ENCODE measurements around the gene CCNL2.
"Not testable (repeated sequence)": the region's sequence is repeated elsewhere in the genome, so short reads cannot be mapped to it uniquely, and the experiment has no call there.

Gene CCNL2

DNA sequence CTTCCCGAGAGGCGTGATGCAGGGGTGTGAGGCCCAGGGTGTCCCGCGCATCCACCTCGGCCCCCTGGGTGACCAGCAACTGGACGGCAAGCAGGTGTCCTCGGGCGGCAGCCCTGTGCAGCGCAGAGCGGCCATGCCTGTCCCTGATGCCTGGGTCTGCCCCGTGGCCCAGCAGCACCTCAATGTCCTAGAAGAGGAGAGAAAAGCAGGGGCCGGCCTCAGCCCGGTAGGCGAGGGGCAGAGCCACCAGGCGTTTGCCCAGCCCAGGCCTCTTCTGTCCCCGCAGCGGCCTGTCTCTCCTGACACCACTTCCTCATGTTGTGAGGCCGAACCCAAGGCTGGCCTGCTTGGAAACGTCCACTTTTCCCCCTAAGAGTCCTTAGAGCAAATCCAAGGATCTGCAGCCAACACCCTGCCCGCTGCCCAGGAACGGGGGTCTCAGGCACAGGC, 20.3 kb upstream of the CCNL2 start:
- DNase-seq = no peak

- DNase-seq = peak; percentile 29
Observed at GRCh38 chr1:1418464-1419362, 19.6 kb upstream of the CCNL2 start.

GRCh38 chr1:1417825-1418463, 18.8 kb upstream of the CCNL2 start:
- not testable (repeated sequence) for DNase-seq

DNA sequence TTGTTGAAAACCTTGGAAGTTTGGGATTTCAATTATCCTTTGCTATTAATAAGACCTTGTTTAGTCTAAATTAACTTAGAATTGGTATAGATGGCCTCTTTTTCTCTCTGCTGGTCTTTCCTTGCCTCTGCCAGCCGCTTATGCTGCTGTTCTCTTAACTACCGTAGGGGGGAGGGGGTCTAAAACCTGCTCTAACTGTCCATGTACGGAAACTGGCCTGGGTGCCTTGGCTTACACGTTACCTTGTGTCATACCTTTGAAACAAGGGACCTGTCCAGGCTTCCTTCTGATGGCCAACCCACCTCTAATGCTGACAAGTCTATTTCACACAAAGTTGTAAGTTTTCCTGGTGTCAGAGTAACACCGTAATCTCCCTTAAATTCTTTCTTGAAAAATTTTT, 18.3 kb upstream of the CCNL2 start:
- not testable (repeated sequence) for DNase-seq

DNA sequence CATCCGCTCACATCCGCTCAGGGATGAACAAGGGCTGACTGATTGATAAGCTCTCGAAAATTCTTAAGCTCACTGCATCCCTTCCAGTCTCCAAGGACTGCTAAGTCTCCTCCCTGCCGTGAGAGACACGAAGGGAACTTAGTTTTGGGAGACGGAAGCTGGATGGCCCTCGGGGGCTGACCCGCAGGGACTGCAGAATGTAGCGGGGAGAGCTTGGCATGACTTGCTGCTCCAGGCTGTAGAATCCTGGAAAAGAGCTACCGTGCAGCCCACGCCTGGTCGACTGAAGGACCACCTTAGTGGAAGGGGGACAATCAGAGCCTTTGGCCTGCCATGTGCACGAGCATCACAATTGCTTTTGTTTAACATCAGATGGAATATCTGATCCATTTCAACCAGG, 16.6 kb upstream of the CCNL2 start:
- DNase-seq = no peak

- not testable (repeated sequence) for DNase-seq
Observed at GRCh38 chr1:1412311-1412902, 13.3 kb upstream of the CCNL2 start.

GRCh38 chr1:1411626-1412025, 12.5 kb upstream of the CCNL2 start:
- no peak for DNase-seq

DNA sequence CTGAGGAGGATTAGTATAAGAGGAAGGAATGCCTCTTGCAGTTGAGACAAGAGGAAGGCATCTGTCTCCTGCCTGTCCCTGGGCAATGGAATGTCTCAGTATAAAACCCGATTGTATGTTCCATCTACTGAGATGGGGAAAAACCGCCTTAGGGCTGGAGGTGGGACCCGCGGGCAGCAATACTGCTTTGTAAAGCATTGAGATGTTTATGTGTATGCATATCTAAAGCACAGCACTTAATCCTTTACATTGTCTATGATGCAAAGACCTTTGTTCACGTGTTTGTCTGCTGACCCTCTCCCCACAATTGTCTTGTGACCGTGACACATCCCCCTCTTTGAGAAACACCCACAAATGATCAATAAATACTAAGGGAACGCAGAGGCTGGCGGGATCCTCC, 11.1 kb upstream of the CCNL2 start:
- DNase-seq = not testable (repeated sequence)

- peak; percentile 51 for DNase-seq
Observed at GRCh38 chr1:1407636-1408318, 8.6 kb upstream of the CCNL2 start.

- peak; percentile 98 for DNase-seq
Observed at GRCh38 chr1:1406821-1407635, 7.9 kb upstream of the CCNL2 start, which contains the start of gene MRPL20. TSS of gene MRPL20 (minus strand) at chr1:1407293. CDS start at chr1:1407217, 76 bp downstream.

GRCh38 chr1:1406101-1406820, 7.1 kb upstream of the CCNL2 start:
- no peak for DNase-seq

GRCh38 chr1:1403653-1404052, 4.5 kb upstream of the CCNL2 start:
- no peak for DNase-seq

DNA sequence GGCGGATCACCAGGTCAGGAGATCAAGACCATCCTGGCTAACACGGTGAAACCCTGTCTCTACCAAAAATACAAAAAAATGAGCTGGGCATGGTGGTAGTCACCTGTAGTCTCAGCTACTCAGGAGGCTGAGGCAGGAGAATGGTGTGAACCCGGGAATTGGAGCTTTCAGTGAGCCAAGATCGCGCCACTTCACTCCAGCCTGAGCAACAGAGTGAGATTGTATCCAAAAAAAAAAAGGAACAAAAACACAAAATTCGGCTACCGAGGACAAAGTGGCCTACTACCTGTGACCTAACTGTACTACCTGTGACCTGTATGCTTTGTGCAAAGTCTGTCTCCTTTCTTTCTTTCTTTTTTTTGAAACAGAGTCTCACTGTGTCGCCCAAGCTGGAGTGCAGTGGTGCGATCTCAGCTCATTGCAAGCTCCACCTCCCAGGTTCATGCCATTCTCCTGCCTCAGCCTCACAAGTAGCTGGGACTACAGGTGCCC, 3.8 kb upstream of the CCNL2 start:
- DNase-seq = not testable (repeated sequence)

- peak; percentile 57 for DNase-seq
Observed at GRCh38 chr1:1402072-1402900, 3.2 kb upstream of the CCNL2 start.

DNA sequence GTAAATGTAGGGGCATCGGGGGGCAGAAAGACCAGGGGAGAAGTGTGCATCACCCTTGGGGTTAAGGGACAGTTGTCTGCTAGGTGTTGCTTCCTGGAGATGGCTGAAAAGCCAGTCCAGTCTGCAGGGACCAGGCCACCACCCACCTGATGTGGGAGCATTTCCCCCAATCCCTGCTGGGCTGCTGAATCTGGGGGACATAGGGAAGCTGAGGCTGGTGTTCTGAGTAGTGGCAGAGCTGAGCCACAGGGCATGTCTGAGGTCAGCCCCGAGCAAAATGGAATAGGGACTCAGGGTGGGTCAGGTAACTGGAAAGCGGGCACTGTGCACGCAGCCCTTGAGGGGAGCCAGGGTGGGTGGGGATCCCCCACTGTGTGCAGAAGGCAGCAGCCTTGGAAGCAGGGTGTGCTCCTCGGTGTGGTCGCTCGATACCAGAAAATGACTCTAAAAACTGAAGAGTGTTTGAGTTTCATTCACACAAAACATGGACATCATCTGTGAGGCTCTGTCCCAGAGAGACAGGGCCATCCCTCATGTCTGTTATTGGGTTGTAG, 2.4 kb upstream of the CCNL2 start:
- DNase-seq = no peak

GRCh38 chr1:1400576-1401456, 1.7 kb upstream of the CCNL2 start:
- DNase-seq = no peak

DNA sequence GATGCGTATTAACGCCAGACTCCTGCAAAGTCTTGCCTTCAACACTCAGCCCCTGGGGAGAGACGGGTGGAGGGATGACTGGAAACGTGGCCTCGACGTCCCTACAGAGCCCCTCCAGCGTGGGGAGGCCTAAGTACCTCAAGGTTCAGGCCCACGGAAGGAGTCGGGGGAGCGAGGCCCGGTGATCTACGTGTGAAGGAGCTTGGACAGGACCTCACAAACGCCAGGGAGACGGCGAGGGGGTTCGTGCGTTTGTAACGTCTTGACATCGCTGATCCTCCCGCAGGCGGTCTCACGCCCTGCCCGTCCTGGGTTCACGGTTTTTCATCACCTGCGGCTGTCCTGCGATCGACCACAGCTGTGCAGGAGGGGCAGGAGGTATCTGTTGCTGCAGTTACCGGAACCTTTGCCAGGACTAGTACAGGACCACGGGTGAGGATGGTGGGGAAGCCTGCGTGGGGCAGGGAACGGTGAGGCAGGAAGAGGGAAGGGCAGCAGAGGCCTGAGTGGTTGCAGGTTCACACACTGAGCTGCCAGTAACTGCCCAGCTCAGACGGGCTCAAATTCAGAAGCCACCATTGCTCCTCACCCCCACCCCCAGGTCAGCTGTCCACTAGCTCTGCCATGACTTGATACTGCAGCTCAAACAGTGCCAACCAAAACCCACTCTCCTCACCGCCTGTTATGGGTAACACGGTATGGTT, 889 bp upstream of the CCNL2 start:
- DNase-seq = peak; percentile 53

DNA sequence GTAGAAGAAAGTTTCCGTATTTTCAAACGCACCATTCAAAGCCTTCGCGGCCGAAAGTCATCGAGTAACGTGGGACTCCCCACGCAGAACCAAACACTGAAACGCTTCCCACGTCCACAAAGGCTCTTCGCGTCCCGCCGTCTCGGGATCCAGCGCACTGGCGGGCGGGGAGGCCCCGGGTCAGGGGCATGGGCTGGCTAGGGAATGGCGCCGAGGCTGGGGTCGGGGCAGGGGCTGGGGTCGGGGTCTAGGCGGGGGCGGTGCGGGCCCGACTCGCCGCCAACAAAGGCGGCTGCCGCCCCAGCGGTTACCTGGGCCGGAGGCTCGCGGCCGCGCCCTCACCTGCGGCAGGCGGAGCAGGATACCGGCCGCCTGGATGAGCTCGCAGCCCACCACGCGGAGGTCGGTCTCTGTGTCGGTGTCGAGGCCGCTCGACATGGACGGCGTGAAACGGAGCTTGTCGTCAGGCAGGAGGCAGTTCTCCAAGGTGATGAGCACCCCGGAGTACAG, 403 bp downstream of the CCNL2 start:
- no peak for DNase-seq
